Astrocyte (in vitro differentiated cells and primary cell): ENCODE results near the gene CNTNAP2.

ENCODE experiments used
- CTCF ChIP-seq: IDR thresholded peaks from 2 replicates; pipeline ENCODE4 v1.5.1; 2011; ENCODE audit warnings: low read depth, mild to moderate bottlenecking, inconsistent platforms, low read length, moderate library complexity; ENCODE audit not compliant: insufficient read depth
- EZH2 ChIP-seq: IDR thresholded peaks from 2 replicates; pipeline ENCODE4 v1.6.1; 2012; ENCODE audit warnings: mild to moderate bottlenecking, low read length, inconsistent platforms; ENCODE audit not compliant: insufficient read depth

- TF ChIP-seq EZH2 (no peak), CTCF (no peak)
Measured at GRCh38 chr7:148116829-148117403, 2000.3 kb downstream of the CNTNAP2 start.
